Retinal pigment epithelial cell (primary cell): ENCODE data around the gene EML1.

Source experiments
- DNase-seq: peaks from one replicate; pipeline ENCODE4 v3.0.0-alpha.2; 2010; ENCODE audit warnings: low read depth
- H3K4me3 ChIP-seq: 2 replicates; pipeline ENCODE4 v1.5.1; 2011; ENCODE audit warnings: mild to moderate bottlenecking, low read length, control low read depth, moderate library complexity
- CTCF ChIP-seq: conservative IDR thresholded peaks from 2 replicates; pipeline ENCODE4 v1.5.1; 2011; ENCODE audit warnings: low read depth, low read length, control low read depth, inconsistent platforms

Gene EML1

GRCh38 chr14:99871771-99872170 is 78.6 kb downstream of the EML1 start:
- DNase-seq = no peak
- no peak for TF ChIP-seq CTCF
- no peak overlapping the region for H3K4me3 ChIP-seq

GRCh38 chr14:99872786-99873440 is 79.7 kb downstream of the EML1 start:
- H3K4me3 ChIP-seq = no peak overlapping the region
- DNase-seq = peak; percentile 89
- no peak for TF ChIP-seq CTCF

GRCh38 chr14:99873653-99874052 is 80.4 kb downstream of the EML1 start:
- no peak for TF ChIP-seq CTCF
- no peak overlapping the region for H3K4me3 ChIP-seq
- no peak for DNase-seq

- TF ChIP-seq CTCF = no peak
- no peak overlapping the region for H3K4me3 ChIP-seq
- no peak for DNase-seq
Measured at GRCh38 chr14:99874306-99874705, 81.1 kb downstream of the EML1 start.

GRCh38 chr14:99875421-99875820 is 82.2 kb downstream of the EML1 start:
- H3K4me3 ChIP-seq = no peak overlapping the region
- DNase-seq = peak; percentile 72
- TF ChIP-seq CTCF = no peak

GRCh38 chr14:99875836-99876235 is 82.6 kb downstream of the EML1 start:
- DNase-seq = no peak
- H3K4me3 ChIP-seq = no peak overlapping the region
- no peak for TF ChIP-seq CTCF

GRCh38 chr14:99876406-99876805 is 83.2 kb downstream of the EML1 start:
- no peak for DNase-seq
- no peak overlapping the region for H3K4me3 ChIP-seq
- TF ChIP-seq CTCF = no peak
